VCaP (cell line): ENCODE measurements around the gene WFIKKN1.

Experiments
- H3K27ac ChIP-seq: fragments of 450-650 bp; 2 replicates; pipeline ENCODE4 v1.5.1; 2017
- CTCF ChIP-seq: fragments of 450-650 bp; conservative IDR thresholded peaks from 2 replicates; pipeline ENCODE4 v1.5.1; 2017; ENCODE audit warnings: mild to moderate bottlenecking, moderate library complexity

Gene WFIKKN1

DNA sequence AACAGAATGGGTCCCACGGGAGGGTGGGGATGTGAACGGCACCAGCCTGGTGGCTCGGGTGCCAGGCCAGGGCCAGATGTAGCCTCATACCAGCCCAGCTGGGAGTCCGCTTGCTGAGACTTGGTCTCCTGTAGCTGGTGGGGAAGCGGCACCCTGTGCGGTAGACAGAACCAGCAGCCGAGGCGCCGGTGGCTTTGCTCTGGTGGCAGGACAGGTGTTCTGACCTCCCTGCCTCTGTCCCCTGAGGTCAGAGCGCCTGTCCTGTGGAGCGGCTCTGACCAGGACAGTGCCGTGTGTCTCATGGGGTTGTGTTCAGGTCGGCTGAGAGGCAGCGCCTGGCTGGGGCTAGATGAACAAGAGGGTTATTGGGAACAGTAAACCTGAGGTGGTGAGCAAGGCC, 20.8 kb upstream of the WFIKKN1 start:
- no peak overlapping the region for H3K27ac ChIP-seq
- TF ChIP-seq CTCF = no peak

DNA sequence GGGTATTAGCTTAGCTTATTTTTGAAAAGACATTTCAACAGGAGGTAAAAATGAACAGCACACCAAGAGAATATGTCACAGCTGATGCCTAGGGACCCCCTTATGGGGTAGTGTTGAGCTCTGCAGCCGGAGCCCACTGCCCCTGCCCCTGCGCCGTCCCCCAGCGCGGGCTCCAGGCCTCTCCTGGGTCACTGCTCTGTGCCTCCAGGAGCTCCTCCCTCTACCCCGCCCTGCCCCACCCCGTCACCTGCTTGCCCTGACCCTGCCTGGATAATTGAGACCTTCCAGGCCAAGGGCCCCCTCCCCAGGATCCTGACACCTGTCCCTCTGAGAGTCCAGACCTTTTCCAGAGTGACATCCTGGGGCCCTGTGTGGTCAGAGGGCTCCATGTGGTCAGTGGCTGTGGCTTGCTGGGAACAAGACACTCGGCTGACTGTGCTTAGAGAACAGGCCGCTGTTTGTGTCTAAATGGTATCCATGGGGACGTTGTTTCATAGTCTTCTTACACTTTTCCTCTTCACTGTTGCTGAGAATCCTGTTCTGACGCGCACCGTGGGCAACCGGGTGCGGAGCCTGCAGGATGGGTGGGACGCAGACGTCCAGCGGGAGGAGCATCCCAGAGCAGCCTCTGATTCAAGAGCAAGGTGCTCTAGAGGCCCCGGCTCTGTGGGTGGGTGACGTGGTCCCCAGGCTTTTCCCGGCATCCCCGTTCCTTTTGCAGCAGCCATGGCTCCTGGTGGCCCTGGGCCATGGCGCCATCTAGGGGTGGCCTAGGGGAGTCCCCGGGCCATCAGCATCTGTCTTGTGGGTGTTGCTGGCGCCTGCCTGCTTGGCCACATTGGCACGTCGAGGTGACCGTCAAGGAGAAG, 20.0 kb upstream of the WFIKKN1 start:
- no peak overlapping the region for H3K27ac ChIP-seq
- TF ChIP-seq CTCF = peak; percentile 66

- TF ChIP-seq CTCF = no peak
- H3K27ac ChIP-seq = no peak overlapping the region
These were observed 15.7 kb upstream of the WFIKKN1 start for GRCh38 chr16:615122-615521.

DNA sequence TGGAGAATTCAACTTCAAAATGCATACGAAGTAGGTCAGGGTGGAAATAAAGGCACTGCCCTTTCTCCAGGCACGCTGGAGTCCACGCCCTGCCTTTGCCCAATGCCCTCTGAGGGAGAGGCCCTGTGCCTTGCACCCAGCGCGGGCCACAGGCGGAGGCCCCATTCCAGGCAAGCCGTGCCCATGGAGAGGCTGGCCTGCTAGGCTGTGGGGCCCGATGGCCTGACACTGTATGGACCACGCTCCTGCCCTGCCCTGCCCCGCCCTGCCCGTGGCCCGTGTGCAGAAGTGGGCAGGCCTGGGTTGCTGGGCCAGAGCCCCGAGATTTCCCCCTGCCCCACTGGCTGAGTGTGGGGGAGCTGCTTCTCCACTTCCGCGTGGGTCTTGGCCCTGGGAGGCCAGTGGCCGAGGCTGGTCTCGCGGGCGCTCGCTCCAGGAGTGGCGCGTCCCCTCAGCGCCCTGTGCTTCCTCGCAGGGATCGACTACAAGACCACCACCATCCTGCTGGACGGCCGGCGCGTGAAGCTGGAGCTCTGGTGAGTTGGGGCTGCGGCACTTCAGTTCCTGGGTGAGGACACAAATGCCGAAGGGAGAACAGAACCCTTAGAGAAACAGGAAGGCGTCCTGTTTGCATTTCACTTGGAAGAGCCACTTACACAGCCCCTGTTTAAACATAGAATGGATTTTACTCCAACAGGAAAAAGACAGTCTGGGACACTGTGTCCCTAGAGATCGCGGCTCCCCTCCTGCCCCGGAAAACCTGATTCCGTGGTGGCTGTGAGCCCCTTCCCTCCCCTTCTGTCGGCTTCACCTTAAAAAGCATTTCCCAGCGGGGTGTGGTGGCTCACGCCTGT, 13.8 kb upstream of the WFIKKN1 start:
- peak overlapping the region; percentile 51 for H3K27ac ChIP-seq
- no peak for TF ChIP-seq CTCF

GRCh38 chr16:617855-618254, 12.9 kb upstream of the WFIKKN1 start:
- H3K27ac ChIP-seq = peak overlapping the region; percentile 51
- TF ChIP-seq CTCF = no peak

DNA sequence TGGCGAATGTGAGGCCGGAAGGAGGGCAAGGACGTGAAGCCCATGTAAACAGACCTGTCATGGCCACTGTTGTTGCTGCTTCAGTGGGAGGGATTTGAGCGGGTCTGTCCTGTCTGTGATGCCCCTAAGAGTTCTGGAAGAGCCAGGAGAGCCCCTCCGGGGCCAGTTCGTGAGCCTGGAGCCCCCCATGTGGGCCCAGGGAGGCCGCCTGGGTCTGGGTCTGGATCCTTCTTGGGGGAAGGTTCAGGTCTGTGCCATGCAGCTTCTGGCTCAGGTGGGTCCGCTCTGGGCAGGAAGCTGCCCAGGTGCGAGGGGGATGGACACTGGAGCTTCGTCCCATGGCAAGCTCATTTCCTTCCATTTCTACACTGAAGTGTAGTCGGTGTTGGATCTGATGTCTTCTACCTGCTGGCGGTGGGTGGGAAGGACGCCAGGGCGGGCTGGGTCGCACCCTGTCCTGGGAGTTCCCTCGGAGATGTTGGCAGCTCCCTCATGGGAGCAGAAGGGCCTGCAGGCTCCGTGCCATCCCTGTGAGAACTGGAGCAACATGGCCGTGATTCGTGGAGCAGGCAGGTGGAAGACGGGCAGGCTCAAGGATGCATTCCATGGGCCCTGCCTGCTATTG, 11.2 kb upstream of the WFIKKN1 start:
- H3K27ac ChIP-seq = no peak overlapping the region
- TF ChIP-seq CTCF = no peak
